Measurements from ENCODE around the gene NEMP2. TPM values are rescaled to one million over a fixed set of nuclear protein-coding genes. Genes with fewer than 3 reads are reported as not detected.

Gene NEMP2
- total and polyA plus RNA-seq, 2 of the 8 experiments (the other 6 are each of a cell fraction or from before 2014, with no cell fraction given): 3.1 to 5.3 TPM

GRCh38 chr2:190466819-190467446 is 67.6 kb downstream of the NEMP2 start (continued):
- TF ChIP-seq JUND (IDR thresholded peaks at IDR 0.05; ENCODE audit: low read length) (no peak), MAFK (IDR thresholded peaks at IDR 0.05; ENCODE audit: low read depth, low read length) (no peak)

Measured in H1 (cell line).